Psoas muscle (tissue), 8 donors: ENCODE data around the gene MSH3. TPM values are rescaled to one million over a fixed set of nuclear protein-coding genes. Genes with fewer than 3 reads are reported as not detected.
"Not testable (repeated sequence)": the region's sequence is repeated elsewhere in the genome, so short reads cannot be mapped to it uniquely, and the experiment has no call there.

Experiments used
- ATAC-seq, 4 donors: fragments of 200-7000 bp; cut with Tn5 transposase; one replicate each; pipeline ENCODE4 v1.9.1; 2020; ENCODE audit warnings: moderate library complexity in 3 of 4, mild to moderate bottlenecking in 2 of 4
- DNase-seq, 2 donors: peaks; one replicate each; pipeline ENCODE4 v3.0.0-alpha.2; 2020
- H3K27ac ChIP-seq: fragments of 200-600 bp; one replicate; pipeline ENCODE4 v1.8.0; 2022
- H3K27me3 ChIP-seq, 3 donors: fragments of 200-600 bp in 1 of 3; one replicate each; pipeline versions ENCODE4 v1.6.1 to v1.8.0; 2013 to 2022; ENCODE audit warnings: low read length in 2 of 3, mild to moderate bottlenecking in 2 of 3, moderate library complexity in 1 of 3; ENCODE audit not compliant: insufficient read depth in 3 of 3
- H3K36me3 ChIP-seq, 2 donors: fragments of 200-600 bp in 1 of 2; one replicate each; pipeline versions ENCODE4 v1.6.1 to v1.8.0; 2013 to 2022; ENCODE audit warnings: low read depth in 1 of 2, mild to moderate bottlenecking in 1 of 2, moderate library complexity in 1 of 2; ENCODE audit not compliant: insufficient read depth in 1 of 2
- H3K4me1 ChIP-seq: fragments of 200-600 bp; one replicate; pipeline ENCODE4 v1.8.0; 2022
- H3K4me3 ChIP-seq: fragments of 200-600 bp; one replicate; pipeline ENCODE4 v1.8.0; 2022; ENCODE audit warnings: mild to moderate bottlenecking
- H3K9me3 ChIP-seq: fragments of 200-600 bp; one replicate; pipeline ENCODE4 v1.8.0; 2022
- WGBS, 3 donors: extraction: QIAGEN DNeasy Blood & Tissue Kit; methylation state at CpG; one replicate each; pipeline versions ENCODE4 v1.1.6 to v1.1.7; 2013; 5-methylcytosine and 5-hydroxymethylcytosine counted together
- intact Hi-C, 2 donors: fragments of 100-400 bp; cut with DNase I; formaldehyde crosslinking; loops; one replicate each; pipeline versions ENCODE4 v1.11.0 to v1.14.2; 2022
- polyA plus RNA-seq, 3 donors: library from polyadenylated mRNA; stranded (reverse); fragments of 200-250 nt; gene quantifications; one replicate each; pipeline ENCODE4 v1.2.3, GENCODE V29; 2013
- total RNA-seq, 4 donors: library from RNA; stranded (reverse); fragmentation: NEBNext Ultra II Directional in 2 of 4; extraction: Animal tissue kit (Norgen Biotek cat#: 25700) in 2 of 4; gene quantifications; one replicate each; pipeline versions ENCODE4 v1.2.1 to v1.2.4, GENCODE V29; 2021 to 2023
- TF ChIP-seq, protein P1 (sequence below): fragments of 200-600 bp; IDR thresholded peaks from one replicate; pipeline ENCODE4 v1.8.0; 2022; ENCODE audit warnings: antibody characterized with exemption
- donor health status: healthy with polysubstance abuse.
- donor health status: DM: no; HTN: no; CAD: no; lungs with moderate emphysema.
- donor health status: Bipolar disorder and iron deficiency.
- donor health status: healthy.
- donor health status: DM: yes; HTN: yes; CAD: no.
- donor health status: DM: no; HTN: no; CAD: no.
- donor health status: DM: no; HTN: no; CAD: no.
- donor health status: DM: yes; HTN: yes; CAD: no.

Gene MSH3
- total and polyA plus RNA-seq, 7 donors = 2.8 to 12.6 (median 5.8) TPM

DNA sequence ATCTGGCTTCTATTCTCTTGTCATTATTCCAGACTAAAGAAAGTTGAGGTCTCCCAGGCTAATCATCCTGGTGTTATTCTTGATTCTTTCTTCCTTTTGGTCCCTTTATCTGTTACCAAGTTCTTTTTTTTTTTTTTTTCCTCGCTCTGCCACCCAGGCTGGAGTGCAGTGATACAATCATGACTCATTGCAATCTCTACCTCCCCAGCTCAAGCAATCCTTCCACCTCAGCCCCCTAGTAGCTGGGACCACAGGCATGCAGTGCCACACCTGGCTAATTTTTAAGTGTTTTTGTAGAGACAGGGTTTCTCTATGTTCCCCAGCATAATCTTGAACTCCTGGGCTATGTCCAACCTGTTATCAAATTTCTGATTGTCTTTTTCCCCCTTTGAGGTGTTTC, 126.9 kb downstream of the MSH3 start:
- DNase-seq (no peak), ATAC-seq (no peak)
- TF ChIP-seq, protein P1, sequence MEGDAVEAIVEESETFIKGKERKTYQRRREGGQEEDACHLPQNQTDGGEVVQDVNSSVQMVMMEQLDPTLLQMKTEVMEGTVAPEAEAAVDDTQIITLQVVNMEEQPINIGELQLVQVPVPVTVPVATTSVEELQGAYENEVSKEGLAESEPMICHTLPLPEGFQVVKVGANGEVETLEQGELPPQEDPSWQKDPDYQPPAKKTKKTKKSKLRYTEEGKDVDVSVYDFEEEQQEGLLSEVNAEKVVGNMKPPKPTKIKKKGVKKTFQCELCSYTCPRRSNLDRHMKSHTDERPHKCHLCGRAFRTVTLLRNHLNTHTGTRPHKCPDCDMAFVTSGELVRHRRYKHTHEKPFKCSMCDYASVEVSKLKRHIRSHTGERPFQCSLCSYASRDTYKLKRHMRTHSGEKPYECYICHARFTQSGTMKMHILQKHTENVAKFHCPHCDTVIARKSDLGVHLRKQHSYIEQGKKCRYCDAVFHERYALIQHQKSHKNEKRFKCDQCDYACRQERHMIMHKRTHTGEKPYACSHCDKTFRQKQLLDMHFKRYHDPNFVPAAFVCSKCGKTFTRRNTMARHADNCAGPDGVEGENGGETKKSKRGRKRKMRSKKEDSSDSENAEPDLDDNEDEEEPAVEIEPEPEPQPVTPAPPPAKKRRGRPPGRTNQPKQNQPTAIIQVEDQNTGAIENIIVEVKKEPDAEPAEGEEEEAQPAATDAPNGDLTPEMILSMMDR = no peak
- no peaks in the 10 kb centered on the region for H3K4me1 ChIP-seq
- no peak overlapping the region for H3K27ac ChIP-seq
- H3K4me3 ChIP-seq = no peak overlapping the region
- H3K9me3 ChIP-seq = no peaks in the 10 kb centered on the region
- H3K36me3 ChIP-seq = peaks cover 0 to 20% of the 10 kb centered on the region in 2 donors
- no peaks in the 10 kb centered on the region for H3K27me3 ChIP-seq
- WGBS, 3 donors = 83 to 100% (median 85%) methylated on average over 1 of the region's 1 CpG
- intact Hi-C loops = no loop called here

DNA sequence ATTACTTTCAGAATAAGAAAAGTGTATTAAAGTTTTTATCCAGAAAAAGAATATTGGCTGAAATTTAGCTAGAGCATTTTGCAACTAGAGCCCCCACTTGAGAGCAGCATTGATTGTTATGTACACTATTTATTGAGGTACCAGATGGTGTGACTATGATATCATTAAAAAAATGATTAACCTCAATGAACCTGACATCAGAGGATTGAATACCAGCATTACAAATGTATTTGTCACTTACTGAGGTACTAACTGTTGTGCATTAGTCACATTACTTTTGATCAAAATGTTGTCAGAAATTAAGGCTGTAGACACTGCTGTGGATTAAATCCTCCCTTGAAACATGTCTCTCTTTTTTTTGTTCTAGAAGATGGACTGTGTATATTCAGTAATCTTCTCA, 128.2 kb downstream of the MSH3 start:
- DNase-seq (no peak), ATAC-seq (no peak)
- H3K27me3 ChIP-seq = no peaks in the 10 kb centered on the region
- no peak overlapping the region for H3K4me3 ChIP-seq
- TF ChIP-seq, protein P1 = no peak
- no peaks in the 10 kb centered on the region for H3K4me1 ChIP-seq
- intact Hi-C loops = no loop called here
- H3K9me3 ChIP-seq = no peaks in the 10 kb centered on the region
- no peak overlapping the region for H3K27ac ChIP-seq
- H3K36me3 ChIP-seq = peaks cover 0 to 18% of the 10 kb centered on the region in 2 donors

DNA sequence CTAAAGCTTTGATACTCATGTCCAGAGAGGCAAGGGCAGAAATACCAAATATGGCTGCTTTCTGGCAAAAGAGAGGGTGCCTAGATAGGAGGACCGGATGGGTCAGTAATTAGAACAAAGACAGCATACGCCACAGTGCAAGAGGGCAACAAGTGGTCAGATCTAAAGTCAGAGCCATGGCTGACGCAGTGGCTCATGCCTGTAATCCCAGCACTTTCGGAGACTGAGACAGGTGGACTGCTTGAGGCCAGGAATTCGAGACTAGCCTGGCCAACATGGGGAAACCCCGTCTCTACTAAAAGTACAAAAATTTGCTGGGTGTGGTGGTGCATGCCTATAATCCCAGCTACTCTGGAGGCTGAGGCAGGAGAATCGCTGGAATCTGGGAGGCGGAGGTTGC, 129.3 kb downstream of the MSH3 start:
- H3K4me3 ChIP-seq, H3K27me3 ChIP-seq, H3K4me1 ChIP-seq, DNase-seq, ATAC-seq, H3K9me3 ChIP-seq, intact Hi-C loops, H3K27ac ChIP-seq: not testable (repeated sequence)
- peaks cover 0 to 28% of the 10 kb centered on the region in 2 donors for H3K36me3 ChIP-seq
- 86 to 92% (median 91%) methylated on average over 8 of the region's 8 CpGs for WGBS, 3 donors

DNA sequence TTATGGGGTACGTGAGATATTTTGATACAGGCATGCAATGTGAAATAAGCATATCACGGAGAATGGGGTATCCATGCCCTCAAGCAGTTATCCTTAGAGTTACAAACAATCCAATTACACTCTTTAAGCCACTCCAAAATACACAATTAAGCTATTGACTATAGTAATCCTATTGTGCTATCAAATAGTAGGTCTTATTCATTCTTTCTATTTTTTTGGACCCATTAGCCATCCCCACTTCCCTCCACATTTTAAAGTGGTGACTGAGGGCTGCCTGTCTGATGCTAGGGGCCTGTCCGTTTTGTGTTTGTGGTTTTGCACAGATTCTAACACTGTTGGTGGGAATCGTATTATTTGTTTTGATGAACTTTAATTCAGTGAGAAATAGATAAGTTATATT, 130.0 kb downstream of the MSH3 start:
- Histone ChIP-seq H3K27me3 (no peaks in the 10 kb centered on the region), H3K4me1 (no peaks in the 10 kb centered on the region), H3K36me3 (peaks cover 0 to 28% of the 10 kb centered on the region in 2 donors), H3K27ac (no peak overlapping the region), H3K4me3 (no peak overlapping the region), H3K9me3 (no peaks in the 10 kb centered on the region)
- TF ChIP-seq, protein P1 = no peak
- WGBS, 3 donors = 91 to 96% (median 94%) methylated on average over 4 of the region's 4 CpGs
- intact Hi-C loops = no loop called here
- ATAC-seq = no peak
- DNase-seq = no peak

DNA sequence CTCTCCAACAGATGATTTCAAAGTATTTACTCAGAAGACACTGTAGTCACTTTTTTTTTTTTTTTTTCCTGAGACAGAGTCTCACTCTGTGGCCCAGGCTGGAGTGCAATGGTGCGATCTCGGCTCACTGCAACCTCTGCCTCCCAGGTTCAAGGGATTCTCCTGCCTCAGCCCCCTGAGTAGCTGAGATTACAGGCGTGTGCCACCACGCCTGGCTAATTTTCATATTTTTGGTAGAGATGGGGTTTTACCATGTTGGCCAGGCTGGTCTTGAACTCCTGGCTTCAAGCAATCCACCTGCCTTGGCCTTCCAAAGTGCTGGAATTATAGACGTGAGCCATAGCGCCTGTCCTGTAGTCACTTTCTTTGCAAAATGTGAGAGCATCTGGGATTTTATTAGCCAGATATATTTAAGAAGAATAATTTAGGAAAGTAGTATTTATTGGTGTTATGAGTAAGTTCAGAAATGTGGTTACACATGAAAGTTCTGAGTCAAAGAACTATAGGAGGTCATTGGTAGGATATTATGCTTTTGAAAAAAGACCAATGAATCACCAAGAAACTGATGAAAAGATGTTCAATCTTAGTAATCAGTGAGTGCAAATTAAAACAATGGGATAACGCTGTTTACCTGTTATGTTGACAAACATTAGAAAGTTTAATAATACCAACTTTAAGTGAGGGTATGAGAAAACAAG, 135.0 kb downstream of the MSH3 start:
- H3K4me1 ChIP-seq, H3K27me3 ChIP-seq, H3K27ac ChIP-seq, intact Hi-C loops, H3K4me3 ChIP-seq, DNase-seq, ATAC-seq, H3K9me3 ChIP-seq: not testable (repeated sequence)
- H3K36me3 ChIP-seq = peaks cover 0 to 60% of the 10 kb centered on the region in 2 donors
- 94 to 98% (median 96%) methylated on average over 7 of the region's 7 CpGs for WGBS, 3 donors

DNA sequence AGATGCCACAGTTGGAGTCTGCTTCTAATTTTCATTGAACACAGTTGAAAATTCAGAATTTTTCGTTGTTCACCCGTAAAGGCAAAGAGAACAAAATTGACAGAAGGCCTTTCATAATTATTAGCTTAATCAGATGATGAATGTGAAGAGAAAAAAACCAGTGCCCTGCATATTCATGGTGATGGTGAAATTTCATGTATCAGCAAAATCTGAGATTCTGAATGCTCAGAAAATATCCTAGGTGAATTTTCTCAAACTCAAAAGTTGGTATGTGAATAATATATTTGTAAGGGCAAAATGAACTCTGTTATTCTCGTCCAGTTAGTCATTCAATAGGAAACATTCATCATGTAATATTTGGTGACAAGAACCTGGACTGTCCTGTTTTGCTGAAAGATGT, 136.2 kb downstream of the MSH3 start:
- TF ChIP-seq, protein P1 = no peak
- Histone ChIP-seq H3K27me3 (no peaks in the 10 kb centered on the region), H3K4me1 (no peaks in the 10 kb centered on the region), H3K27ac (no peak overlapping the region), H3K9me3 (no peaks in the 10 kb centered on the region), H3K36me3 (peaks cover 0 to 72% of the 10 kb centered on the region in 2 donors), H3K4me3 (no peak overlapping the region)
- intact Hi-C loops = no loop called here
- DNase-seq (no peak), ATAC-seq (no peak)
- WGBS, 3 donors = 92 to 95% (median 95%) methylated on average over 3 of the region's 3 CpGs
